AG04450 (cell line): ENCODE measurements around the gene SMPD3. TPM values are rescaled to one million over a fixed set of nuclear protein-coding genes. Genes with fewer than 3 reads are reported as not detected.

ENCODE experiments used
- CTCF ChIA-PET: fragments of 300-600, 350-600 bp; formaldehyde crosslinking; extraction: SDS; loops from one replicate; lab custom pipeline; 2022; ENCODE audit warnings: antibody characterized with exemption, inconsistent platforms; lab: Charles Lee
- POLR2A ChIA-PET: fragments of 350-600 bp; formaldehyde crosslinking; extraction: SDS; loops from one replicate; lab custom pipeline; 2021; ENCODE audit warnings: antibody characterized with exemption, inconsistent platforms; lab: Yijun Ruan, JAX
- DNase-seq: peaks from one replicate; pipeline ENCODE4 v3.0.0-alpha.2; 2011; ENCODE audit warnings: low read depth, low spot score
- H3K27ac ChIP-seq: one replicate; pipeline ENCODE4 v1.5.1; 2012; ENCODE audit warnings: low read depth, low read length, control low read depth
- H3K27me3 ChIP-seq: one replicate; pipeline ENCODE4 v1.6.0; 2012; ENCODE audit warnings: low read length; ENCODE audit not compliant: control insufficient read depth, insufficient read depth
- H3K4me3 ChIP-seq: 2 replicates; pipeline ENCODE4 v1.5.1; 2011; ENCODE audit warnings: mild to moderate bottlenecking, low read depth, low read length, control low read depth
- H3K9me3 ChIP-seq: 2 replicates; pipeline ENCODE4 v1.5.1; 2012; ENCODE audit warnings: low read length; ENCODE audit not compliant: control insufficient read depth, insufficient read depth
- CTCF ChIP-seq: IDR thresholded peaks from 2 replicates; pipeline ENCODE4 v1.5.1; 2011; ENCODE audit warnings: low read depth, low read length, control low read depth, inconsistent platforms
- polyA plus RNA-seq: library from polyadenylated mRNA; depleted of rRNA; stranded (reverse); fragments of >200 nt; gene quantifications from 2 replicates; pipeline ENCODE4 v1.2.3, GENCODE V29; 2011

Gene SMPD3
- polyA plus RNA-seq, 1 experiment, result not detected

GRCh38 chr16:68406458-68407152, 41.7 kb downstream of the SMPD3 start:
- Histone ChIP-seq H3K9me3 (no peaks in the 10 kb centered on the region), H3K27me3 (peaks cover 8% of the 10 kb centered on the region), H3K4me3 (peak overlapping the region; percentile 31), H3K27ac (no peak overlapping the region)
- ChIA-PET CTCF (interaction anchor here (0.9 to 5.0 kb wide), 5 partner anchors 11 to 142 kb away, joined by 3 to 46 read pairs (median 5); partner anchors contain the start of gene SLC7A6), POLR2A (no interaction called here)
- DNase-seq, result no peak
- no peak for TF ChIP-seq CTCF

GRCh38 chr16:68404736-68405345, 43.5 kb downstream of the SMPD3 start:
- Histone ChIP-seq H3K4me3 (no peak overlapping the region), H3K27me3 (peaks cover under 1% of the 10 kb centered on the region), H3K27ac (no peak overlapping the region), H3K9me3 (no peaks in the 10 kb centered on the region)
- POLR2A ChIA-PET, result no interaction called here
- CTCF ChIA-PET, result interaction anchor here (0.7 to 5.0 kb wide), 2 partner anchors 9 to 105 kb away, joined by 3 to 46 read pairs; no protein-coding TSS in a partner anchor
- no peak for TF ChIP-seq CTCF
- DNase-seq, result no peak

GRCh38 chr16:68403704-68404103, 44.6 kb downstream of the SMPD3 start:
- CTCF ChIA-PET, result interaction anchor here (1.0 kb wide), 1 partner anchor 106 kb away, joined by 3 read pairs; no protein-coding TSS in a partner anchor
- no peak overlapping the region for H3K4me3 ChIP-seq
- H3K27ac ChIP-seq, result no peak overlapping the region
- no peaks in the 10 kb centered on the region for H3K9me3 ChIP-seq
- TF ChIP-seq CTCF, result no peak
- POLR2A ChIA-PET, result no interaction called here
- H3K27me3 ChIP-seq, result no peaks in the 10 kb centered on the region
- DNase-seq, result no peak

GRCh38 chr16:68403177-68403576, 45.1 kb downstream of the SMPD3 start:
- POLR2A ChIA-PET, result no interaction called here
- DNase-seq, result no peak
- Histone ChIP-seq H3K27me3 (peaks cover 3% of the 10 kb centered on the region), H3K4me3 (no peak overlapping the region), H3K9me3 (no peaks in the 10 kb centered on the region), H3K27ac (no peak overlapping the region)
- TF ChIP-seq CTCF, result no peak
- CTCF ChIA-PET, result interaction anchor here (1.0 kb wide), 1 partner anchor 107 kb away, joined by 3 read pairs; no protein-coding TSS in a partner anchor

- CTCF ChIA-PET, result no interaction called here
- POLR2A ChIA-PET, result no interaction called here
- no peak for DNase-seq
Observed at GRCh38 chr16:68402748-68403040, 45.6 kb downstream of the SMPD3 start.

More at GRCh38 chr16:68402748-68403040, 45.6 kb downstream of the SMPD3 start:
- Histone ChIP-seq H3K9me3 (no peaks in the 10 kb centered on the region), H3K27ac (no peak overlapping the region), H3K27me3 (peaks cover 6% of the 10 kb centered on the region), H3K4me3 (no peak overlapping the region)
- TF ChIP-seq CTCF, result no peak
